Lower leg skin (tissue), 4 donors: ENCODE measurements around the gene CDK18. TPM values are rescaled to one million over a fixed set of nuclear protein-coding genes. Genes with fewer than 3 reads are reported as not detected.

Experiments used
- DNase-seq, 2 donors: peaks; one replicate each; pipeline ENCODE4 v3.0.0-alpha.2; 2019; ENCODE audit warnings: low spot score in 2 of 2
- H3K4me3 ChIP-seq: fragments of 200-600 bp; sonication (generic); 2 replicates; pipeline ENCODE4 v1.5.1; 2017; ENCODE audit warnings: mild to moderate bottlenecking, low read depth; ENCODE audit not compliant: poor library complexity, severe bottlenecking
- POLR2A ChIP-seq, 2 donors: fragments of 450-650 bp; IDR thresholded peaks; one replicate each; pipeline ENCODE4 v1.6.1; 2016 to 2017; ENCODE audit warnings: antibody characterized with exemption in 2 of 2, mild to moderate bottlenecking in 1 of 2, moderate library complexity in 1 of 2
- WGBS, 2 donors: methylation state at CpG; one replicate each; pipeline ENCODE4 v1.1.5; 2018; 5-methylcytosine and 5-hydroxymethylcytosine counted together
- intact Hi-C: fragments of 100-400 bp; cut with DNase I; formaldehyde crosslinking; loops from one replicate; pipeline ENCODE4 v1.15.0; 2023; ENCODE audit warnings: low total_unique reads
- total RNA-seq, 4 donors: library from RNA; depleted of rRNA; stranded (reverse); fragments of >200 nt; gene quantifications; one replicate each; pipeline ENCODE4 v1.1.0, GENCODE V29; 2016
- TF ChIP-seq, protein P1 (sequence below), 3 donors: fragments of 450-650 bp; IDR thresholded peaks; one replicate each; pipeline ENCODE4 v1.5.1; 2016; ENCODE audit warnings: antibody characterized with exemption in 3 of 3, mild to moderate bottlenecking in 3 of 3, moderate library complexity in 2 of 3

Gene CDK18
- total RNA-seq, 4 donors from 2014 or later = 4.5 to 6.5 (median 5.1) TPM

GRCh38 chr1:205543351-205544301 lies 39.2 kb downstream of the CDK18 start:
- TF ChIP-seq, protein P1, sequence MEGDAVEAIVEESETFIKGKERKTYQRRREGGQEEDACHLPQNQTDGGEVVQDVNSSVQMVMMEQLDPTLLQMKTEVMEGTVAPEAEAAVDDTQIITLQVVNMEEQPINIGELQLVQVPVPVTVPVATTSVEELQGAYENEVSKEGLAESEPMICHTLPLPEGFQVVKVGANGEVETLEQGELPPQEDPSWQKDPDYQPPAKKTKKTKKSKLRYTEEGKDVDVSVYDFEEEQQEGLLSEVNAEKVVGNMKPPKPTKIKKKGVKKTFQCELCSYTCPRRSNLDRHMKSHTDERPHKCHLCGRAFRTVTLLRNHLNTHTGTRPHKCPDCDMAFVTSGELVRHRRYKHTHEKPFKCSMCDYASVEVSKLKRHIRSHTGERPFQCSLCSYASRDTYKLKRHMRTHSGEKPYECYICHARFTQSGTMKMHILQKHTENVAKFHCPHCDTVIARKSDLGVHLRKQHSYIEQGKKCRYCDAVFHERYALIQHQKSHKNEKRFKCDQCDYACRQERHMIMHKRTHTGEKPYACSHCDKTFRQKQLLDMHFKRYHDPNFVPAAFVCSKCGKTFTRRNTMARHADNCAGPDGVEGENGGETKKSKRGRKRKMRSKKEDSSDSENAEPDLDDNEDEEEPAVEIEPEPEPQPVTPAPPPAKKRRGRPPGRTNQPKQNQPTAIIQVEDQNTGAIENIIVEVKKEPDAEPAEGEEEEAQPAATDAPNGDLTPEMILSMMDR (IDR thresholded peaks at IDR 0.05) = no peak
- TF ChIP-seq POLR2A (IDR thresholded peaks at IDR 0.05) = no peak
- intact Hi-C loops = no loop called here
- peak; percentile 68 to 94 for DNase-seq
- WGBS, 2 donors = 0 to 3% methylated on average over 24 to 25 of the region's 25 CpGs
- no peak overlapping the region for H3K4me3 ChIP-seq

DNA sequence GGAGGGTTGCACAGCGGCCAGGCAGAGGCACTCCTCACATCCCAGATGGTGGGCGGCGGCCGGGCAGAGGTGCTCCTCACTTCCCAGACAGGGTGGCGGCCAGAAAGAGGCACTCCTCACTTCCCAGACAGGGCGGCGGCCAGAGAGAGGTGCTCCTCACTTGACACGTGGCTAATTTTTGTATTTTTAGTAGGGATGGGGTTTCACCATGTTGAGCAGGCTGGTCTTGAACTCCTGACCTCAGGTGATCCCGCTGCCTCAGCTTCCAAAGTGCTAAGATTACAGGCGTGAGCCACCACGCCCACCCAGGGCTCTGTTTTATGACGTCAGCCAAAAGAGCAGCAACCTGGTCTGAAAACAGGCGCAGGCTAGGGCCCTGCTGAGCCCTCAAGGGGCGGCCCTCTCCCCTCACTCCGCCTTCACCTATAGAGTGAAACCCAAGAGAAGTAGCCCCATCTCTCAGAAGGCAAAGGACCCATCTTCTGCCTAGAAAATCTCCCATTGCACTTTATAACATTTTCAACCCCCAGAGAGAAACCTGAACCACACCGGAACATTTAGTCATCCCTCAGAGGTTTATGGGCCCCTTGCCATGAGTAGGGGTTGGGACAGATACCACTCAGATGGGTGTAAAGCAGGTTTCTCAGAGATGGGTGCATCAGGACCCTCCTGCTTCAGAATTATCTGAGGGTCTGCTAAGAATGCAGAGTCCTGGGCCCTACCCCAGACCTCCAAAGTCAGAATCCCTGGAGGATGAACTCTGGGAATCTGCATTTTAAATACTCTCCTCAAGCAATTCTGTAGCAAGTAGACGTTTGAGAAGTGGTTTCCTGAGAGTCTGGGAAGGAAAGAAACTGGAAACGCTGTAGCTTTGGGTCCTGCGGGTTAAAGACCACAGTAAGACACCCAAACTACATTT lies 40.8 kb downstream of the CDK18 start:
- WGBS, 2 donors = 59 to 60% methylated on average over 19 of the region's 19 CpGs
- DNase-seq = peak in 1 of 2 donors; percentile 86
- TF ChIP-seq, protein P1 (IDR thresholded peaks at IDR 0.05) = no peak
- TF ChIP-seq POLR2A (IDR thresholded peaks at IDR 0.05) = no peak
- H3K4me3 ChIP-seq = no peak overlapping the region
- intact Hi-C loops = no loop called here

DNA sequence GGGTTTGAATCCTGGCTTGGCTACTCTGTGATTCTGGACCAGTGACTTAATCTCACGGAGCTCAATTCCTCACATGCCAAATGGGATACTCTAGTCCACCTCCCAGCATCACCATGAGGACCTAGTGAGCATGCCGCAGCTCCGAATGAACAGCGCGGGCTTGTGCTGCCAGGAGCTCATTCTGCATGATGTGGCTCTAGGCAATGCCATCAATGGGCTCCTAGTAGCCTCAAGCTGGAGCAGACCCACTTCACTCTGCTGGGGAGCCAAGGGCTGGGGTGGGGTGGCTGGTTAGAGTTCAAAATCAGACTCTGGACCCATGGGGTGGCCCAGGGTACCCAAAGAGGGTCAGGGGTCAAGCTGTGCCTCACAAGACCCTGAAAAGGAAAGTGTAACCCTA lies 41.5 kb downstream of the CDK18 start:
- WGBS, 2 donors = 76 to 85% methylated on average over 5 of the region's 5 CpGs
- no peak overlapping the region for H3K4me3 ChIP-seq
- intact Hi-C loops = no loop called here
- TF ChIP-seq, protein P1 (IDR thresholded peaks at IDR 0.05) = no peak
- no peak for TF ChIP-seq POLR2A (IDR thresholded peaks at IDR 0.05)
- DNase-seq = peak in 1 of 2 donors; percentile 40

DNA sequence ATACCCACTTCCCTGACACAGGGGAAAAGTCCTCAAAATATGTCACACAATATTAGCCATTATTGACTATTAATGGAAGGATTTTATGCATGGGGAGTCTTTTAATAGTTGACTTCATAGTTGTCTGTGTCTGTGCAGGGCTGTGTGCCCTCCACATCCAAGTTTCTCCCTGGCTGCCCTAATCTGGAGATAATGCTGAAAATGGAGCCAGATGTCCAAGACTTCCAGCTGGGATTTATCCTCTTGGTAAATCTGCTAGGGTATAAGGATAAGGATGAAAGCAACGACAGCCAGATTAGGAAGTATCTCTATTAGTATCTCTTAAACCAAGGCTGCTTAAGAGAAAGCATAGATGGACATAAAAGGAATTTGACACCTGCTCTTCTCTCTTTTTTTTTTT lies 42.1 kb downstream of the CDK18 start:
- no peak for TF ChIP-seq POLR2A (IDR thresholded peaks at IDR 0.05)
- TF ChIP-seq, protein P1 (IDR thresholded peaks at IDR 0.05) = no peak
- WGBS, 2 donors = 69 to 75% methylated on average over 1 of the region's 1 CpG

GRCh38 chr1:205547936-205548827 lies 43.7 kb downstream of the CDK18 start:
- no peak overlapping the region for H3K4me3 ChIP-seq
- peak in 1 of 2 donors; percentile 78 for DNase-seq
- intact Hi-C loops = no loop called here
- 57 to 73% methylated on average over 15 of the region's 15 CpGs for WGBS, 2 donors
- TF ChIP-seq POLR2A (IDR thresholded peaks at IDR 0.05) = no peak
- TF ChIP-seq, protein P1 (IDR thresholded peaks at IDR 0.05) = no peak

More for the DNA sequence above, 42.1 kb downstream of the CDK18 start:
- H3K4me3 ChIP-seq = no peak overlapping the region
- intact Hi-C loops = no loop called here
- DNase-seq = peak in 1 of 2 donors; percentile 5
